Uterus (tissue), 2 donors: Measurements from ENCODE around the gene APOBEC4.

Experiments
- POLR2A ChIP-seq, 2 donors: fragments of 450-650 bp; IDR thresholded peaks; one replicate each; pipeline ENCODE4 v1.6.1; 2016; ENCODE audit warnings: antibody characterized with exemption in 2 of 2, mild to moderate bottlenecking in 1 of 2, moderate library complexity in 1 of 2
- TF ChIP-seq, protein P1 (sequence below), 4 experiments: fragments of 200-600 bp in 2 of 4; fragments of 450-650 bp in 2 of 4; sonication (generic) in 2 of 4; IDR thresholded peaks; one replicate each; pipeline ENCODE4 v1.5.1; 2016 to 2019; ENCODE audit warnings: antibody characterized with exemption in 4 of 4, mild to moderate bottlenecking in 2 of 4, moderate library complexity in 1 of 4

DNA sequence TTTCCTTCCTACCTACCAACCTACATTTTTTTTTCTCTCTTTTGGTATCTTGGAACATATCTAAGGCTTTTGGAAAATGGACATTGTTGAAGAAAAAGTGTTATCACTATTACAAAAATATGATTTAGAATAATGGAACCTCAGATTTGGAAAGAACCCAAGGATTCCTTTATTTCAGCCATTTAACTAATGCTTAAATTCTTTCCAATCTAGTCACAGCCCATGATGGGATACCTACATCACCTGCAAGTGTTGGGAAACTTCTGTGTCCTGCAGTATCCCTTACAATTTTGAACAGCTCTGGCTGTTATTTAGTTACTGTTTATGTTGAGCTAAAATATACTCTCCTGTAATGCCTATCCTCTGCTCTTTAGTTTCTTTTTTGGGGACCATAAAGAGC lies 22.3 kb upstream of the APOBEC4 start:
- TF ChIP-seq, protein P1, sequence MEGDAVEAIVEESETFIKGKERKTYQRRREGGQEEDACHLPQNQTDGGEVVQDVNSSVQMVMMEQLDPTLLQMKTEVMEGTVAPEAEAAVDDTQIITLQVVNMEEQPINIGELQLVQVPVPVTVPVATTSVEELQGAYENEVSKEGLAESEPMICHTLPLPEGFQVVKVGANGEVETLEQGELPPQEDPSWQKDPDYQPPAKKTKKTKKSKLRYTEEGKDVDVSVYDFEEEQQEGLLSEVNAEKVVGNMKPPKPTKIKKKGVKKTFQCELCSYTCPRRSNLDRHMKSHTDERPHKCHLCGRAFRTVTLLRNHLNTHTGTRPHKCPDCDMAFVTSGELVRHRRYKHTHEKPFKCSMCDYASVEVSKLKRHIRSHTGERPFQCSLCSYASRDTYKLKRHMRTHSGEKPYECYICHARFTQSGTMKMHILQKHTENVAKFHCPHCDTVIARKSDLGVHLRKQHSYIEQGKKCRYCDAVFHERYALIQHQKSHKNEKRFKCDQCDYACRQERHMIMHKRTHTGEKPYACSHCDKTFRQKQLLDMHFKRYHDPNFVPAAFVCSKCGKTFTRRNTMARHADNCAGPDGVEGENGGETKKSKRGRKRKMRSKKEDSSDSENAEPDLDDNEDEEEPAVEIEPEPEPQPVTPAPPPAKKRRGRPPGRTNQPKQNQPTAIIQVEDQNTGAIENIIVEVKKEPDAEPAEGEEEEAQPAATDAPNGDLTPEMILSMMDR (IDR thresholded peaks at IDR 0.05): no peak
- TF ChIP-seq POLR2A (IDR thresholded peaks at IDR 0.05): no peak
